Left lung (tissue), 10 donors: ENCODE data around the gene TBCB. TPM values are rescaled to one million over a fixed set of nuclear protein-coding genes. Genes with fewer than 3 reads are reported as not detected.

Experiments used
- ATAC-seq: fragments of 200-7000 bp; cut with Tn5 transposase; one replicate; pipeline ENCODE4 v1.9.1; 2020; ENCODE audit warnings: moderate library complexity
- DNase-seq, 4 donors: peaks; one replicate each; pipeline ENCODE4 v3.0.0-alpha.2; 2013 to 2020
- H3K27ac ChIP-seq, 2 donors: fragments of 200-600 bp; sonication (generic) in 1 of 2; one replicate each; pipeline versions ENCODE4 v1.5.0 to v1.8.0; 2020 to 2021
- H3K27me3 ChIP-seq, 2 donors: fragments of 200-600 bp; sonication (generic) in 1 of 2; one replicate each; pipeline versions ENCODE4 v1.5.0 to v1.8.0; 2020 to 2021
- H3K36me3 ChIP-seq, 2 donors: fragments of 200-600 bp; sonication (generic) in 1 of 2; one replicate each; pipeline versions ENCODE4 v1.5.0 to v1.8.0; 2020 to 2021
- H3K4me1 ChIP-seq, 2 donors: fragments of 200-600 bp; one replicate each; pipeline ENCODE4 v1.8.0; 2021
- H3K4me3 ChIP-seq, 2 donors: fragments of 200-600 bp; sonication (generic) in 1 of 2; one replicate each; pipeline versions ENCODE4 v1.5.0 to v1.8.0; 2020 to 2021; ENCODE audit warnings: mild to moderate bottlenecking in 1 of 2
- H3K9me3 ChIP-seq, 2 donors: fragments of 200-600 bp; sonication (generic) in 1 of 2; one replicate each; pipeline versions ENCODE4 v1.5.0 to v1.8.0; 2020 to 2021
- intact Hi-C, 2 donors: fragments of 100-400 bp; cut with DNase I; formaldehyde crosslinking; loops; one replicate each; pipeline versions ENCODE4 v1.11.2 to v1.14.2; 2022
- polyA plus RNA-seq, 6 donors: library from polyadenylated mRNA; unstranded; fragments of 120-200 nt; gene quantifications; one replicate each; pipeline ENCODE4 v1.2.1, GENCODE V29; 2013; ENCODE audit not compliant: insufficient read length in 6 of 6
- total RNA-seq, 2 donors: library from RNA; stranded (reverse); fragmentation: NEBNext Ultra II Directional; extraction: Animal tissue kit (Norgen Biotek cat#: 25700); gene quantifications; one replicate each; pipeline ENCODE4 v1.2.1, GENCODE V29; 2021
- TF ChIP-seq, protein P1 (sequence below), 2 donors: fragments of 200-600 bp; sonication (generic) in 1 of 2; IDR thresholded peaks; one replicate each; pipeline versions ENCODE4 v1.5.0 to v1.8.0; 2021; ENCODE audit warnings: antibody characterized with exemption in 2 of 2
- donor health status: DM: no; HTN: yes; CAD: no.
- donor health status: DM: no; HTN: no; CAD: no.

TBCB gene
- total and polyA plus RNA-seq, 8 donors, result 90.2 to 130 (median 114) TPM

DNA sequence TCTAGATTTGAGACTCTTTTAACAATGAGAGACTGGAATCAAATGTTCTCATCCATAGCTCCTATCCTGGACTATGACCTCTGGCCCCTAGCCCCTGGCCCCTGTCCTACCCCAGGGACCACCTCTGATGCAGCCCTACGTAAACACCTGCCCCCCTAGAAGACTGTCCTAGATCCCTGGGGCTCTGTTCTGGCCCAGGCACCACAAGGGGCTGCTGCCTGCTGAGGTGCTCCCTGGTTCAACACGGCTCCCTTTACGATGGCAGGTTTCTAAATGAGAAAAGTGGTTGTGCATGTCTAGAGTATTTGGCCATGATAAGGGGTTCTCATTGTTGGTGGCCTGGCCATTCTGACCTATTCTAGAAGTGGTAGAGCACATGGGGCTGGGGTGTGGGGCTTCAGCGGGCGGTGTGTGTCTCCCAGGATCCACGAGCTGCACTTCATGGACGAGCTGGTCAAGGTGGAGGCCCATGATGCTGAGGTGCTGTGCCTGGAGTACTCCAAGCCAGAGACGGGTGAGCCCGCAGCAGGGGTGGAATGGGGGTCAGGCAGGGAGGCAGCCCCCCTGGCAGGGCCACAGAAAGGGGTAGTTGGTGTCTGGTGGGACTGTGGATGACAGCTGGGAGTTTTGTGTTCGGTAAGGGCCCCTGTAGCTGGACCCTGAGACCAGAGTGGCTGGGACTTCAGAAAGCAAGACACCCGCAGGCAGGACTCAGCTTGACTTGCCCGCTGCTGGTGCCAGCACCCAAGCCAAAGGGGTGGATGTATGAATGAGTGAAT, 30.8 kb upstream of the TBCB start:
- DNase-seq, result no peak
- Histone ChIP-seq H3K4me1 (no peaks in the 10 kb centered on the region), H3K27me3 (no peaks in the 10 kb centered on the region), H3K9me3 (no peaks in the 10 kb centered on the region), H3K36me3 (peaks cover 0 to 52% of the 10 kb centered on the region in 2 donors), H3K4me3 (no peak overlapping the region), H3K27ac (no peak overlapping the region)
- ATAC-seq, result no peak
- intact Hi-C loops, result no loop called here
- TF ChIP-seq, protein P1, sequence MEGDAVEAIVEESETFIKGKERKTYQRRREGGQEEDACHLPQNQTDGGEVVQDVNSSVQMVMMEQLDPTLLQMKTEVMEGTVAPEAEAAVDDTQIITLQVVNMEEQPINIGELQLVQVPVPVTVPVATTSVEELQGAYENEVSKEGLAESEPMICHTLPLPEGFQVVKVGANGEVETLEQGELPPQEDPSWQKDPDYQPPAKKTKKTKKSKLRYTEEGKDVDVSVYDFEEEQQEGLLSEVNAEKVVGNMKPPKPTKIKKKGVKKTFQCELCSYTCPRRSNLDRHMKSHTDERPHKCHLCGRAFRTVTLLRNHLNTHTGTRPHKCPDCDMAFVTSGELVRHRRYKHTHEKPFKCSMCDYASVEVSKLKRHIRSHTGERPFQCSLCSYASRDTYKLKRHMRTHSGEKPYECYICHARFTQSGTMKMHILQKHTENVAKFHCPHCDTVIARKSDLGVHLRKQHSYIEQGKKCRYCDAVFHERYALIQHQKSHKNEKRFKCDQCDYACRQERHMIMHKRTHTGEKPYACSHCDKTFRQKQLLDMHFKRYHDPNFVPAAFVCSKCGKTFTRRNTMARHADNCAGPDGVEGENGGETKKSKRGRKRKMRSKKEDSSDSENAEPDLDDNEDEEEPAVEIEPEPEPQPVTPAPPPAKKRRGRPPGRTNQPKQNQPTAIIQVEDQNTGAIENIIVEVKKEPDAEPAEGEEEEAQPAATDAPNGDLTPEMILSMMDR (IDR thresholded peaks at IDR 0.05), result no peak

DNA sequence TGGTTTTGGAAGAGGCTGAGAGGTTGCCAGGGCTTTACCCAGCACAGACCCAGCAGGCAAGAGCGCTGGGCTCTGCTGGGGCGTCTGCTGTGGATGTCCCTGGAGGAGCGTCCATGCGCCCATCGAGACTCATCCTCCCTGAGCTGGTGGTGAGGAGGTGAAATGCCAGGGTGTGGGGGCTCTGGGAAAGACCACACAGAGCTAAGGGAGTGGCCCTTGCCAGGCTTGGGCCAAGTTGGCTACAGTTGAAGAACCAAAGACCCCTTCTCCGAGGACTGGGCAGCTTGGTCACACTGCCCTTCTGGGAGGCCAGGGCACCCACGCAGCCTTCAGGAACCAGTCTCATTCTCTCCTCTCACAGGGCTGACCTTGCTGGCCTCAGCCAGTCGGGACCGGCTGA, 28.9 kb upstream of the TBCB start:
- H3K4me3 ChIP-seq, result no peak overlapping the region
- no peaks in the 10 kb centered on the region for H3K27me3 ChIP-seq
- H3K36me3 ChIP-seq, result peaks cover 0 to 69% of the 10 kb centered on the region in 2 donors
- no peak overlapping the region for H3K27ac ChIP-seq
- TF ChIP-seq, protein P1 (IDR thresholded peaks at IDR 0.05), result no peak
- DNase-seq, result no peak
- no peaks in the 10 kb centered on the region for H3K9me3 ChIP-seq
- no peaks in the 10 kb centered on the region for H3K4me1 ChIP-seq
- intact Hi-C loops, result no loop called here
- ATAC-seq, result no peak

DNA sequence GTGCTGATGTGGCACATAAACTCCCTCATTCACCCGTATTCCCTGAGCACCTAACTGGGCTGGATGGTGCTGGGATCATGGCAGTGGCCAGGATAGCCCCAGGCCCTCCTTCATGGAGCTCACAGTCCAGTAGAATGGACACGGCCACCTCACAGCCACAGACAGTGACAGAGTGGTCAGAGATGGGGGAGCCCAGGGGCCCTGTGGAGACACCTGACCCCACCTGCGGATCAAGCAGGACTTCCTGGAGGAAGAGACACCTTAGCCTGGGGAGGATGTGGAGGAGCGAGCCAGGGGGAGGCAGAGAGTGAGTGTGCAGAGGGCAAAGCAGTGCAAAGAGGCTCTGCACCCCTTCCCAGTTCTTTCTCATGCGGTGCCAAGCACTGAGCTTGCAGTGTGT, 25.4 kb upstream of the TBCB start:
- no peaks in the 10 kb centered on the region for H3K27me3 ChIP-seq
- ATAC-seq (no peak), DNase-seq (no peak)
- intact Hi-C loops, result no loop called here
- H3K4me3 ChIP-seq, result no peak overlapping the region
- no peak overlapping the region for H3K27ac ChIP-seq
- H3K4me1 ChIP-seq, result no peaks in the 10 kb centered on the region
- no peaks in the 10 kb centered on the region for H3K9me3 ChIP-seq
- TF ChIP-seq, protein P1 (IDR thresholded peaks at IDR 0.05), result no peak
- H3K36me3 ChIP-seq, result peaks cover 0 to 41% of the 10 kb centered on the region in 2 donors

DNA sequence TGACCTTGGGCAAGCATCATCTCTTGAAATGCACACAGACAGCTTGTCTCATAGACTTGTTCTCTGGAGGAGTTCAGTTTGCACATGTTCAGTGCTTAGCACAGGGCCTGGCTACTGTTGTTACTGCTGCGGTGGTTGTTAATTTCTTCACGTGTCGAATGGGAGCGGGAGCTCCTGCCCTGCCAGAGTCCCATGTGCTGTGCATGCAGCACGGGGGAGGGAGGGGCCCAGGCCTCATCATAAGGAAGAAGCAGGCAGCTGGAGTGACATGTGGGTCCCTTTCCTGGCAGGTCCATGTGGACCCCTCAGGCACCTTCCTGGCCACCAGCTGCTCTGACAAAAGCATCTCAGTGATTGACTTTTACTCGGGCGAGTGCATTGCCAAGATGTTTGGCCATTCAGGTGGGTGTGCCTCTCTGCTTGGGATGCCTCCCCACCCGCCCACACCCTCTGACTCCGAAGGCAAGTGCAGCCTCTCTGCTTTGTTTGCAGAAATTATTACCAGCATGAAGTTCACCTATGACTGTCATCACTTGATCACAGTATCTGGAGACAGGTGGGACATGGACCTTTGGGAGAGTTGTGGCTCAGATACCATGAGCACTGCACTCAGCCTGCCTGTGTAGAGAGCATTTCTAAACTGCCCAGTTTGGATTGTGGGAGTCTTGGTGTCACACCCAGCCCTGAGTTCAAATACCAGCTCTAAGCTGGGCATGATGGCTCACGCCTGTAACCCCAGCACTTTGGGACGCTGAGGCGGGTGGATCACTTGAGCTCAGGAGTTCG, 24.2 kb upstream of the TBCB start:
- Histone ChIP-seq H3K9me3 (no peaks in the 10 kb centered on the region), H3K4me3 (no peak overlapping the region), H3K4me1 (no peaks in the 10 kb centered on the region), H3K27me3 (no peaks in the 10 kb centered on the region), H3K27ac (no peak overlapping the region), H3K36me3 (peaks cover 0 to 40% of the 10 kb centered on the region in 2 donors)
- TF ChIP-seq, protein P1 (IDR thresholded peaks at IDR 0.05), result no peak
- DNase-seq (no peak), ATAC-seq (no peak)
- intact Hi-C loops, result no loop called here

DNA sequence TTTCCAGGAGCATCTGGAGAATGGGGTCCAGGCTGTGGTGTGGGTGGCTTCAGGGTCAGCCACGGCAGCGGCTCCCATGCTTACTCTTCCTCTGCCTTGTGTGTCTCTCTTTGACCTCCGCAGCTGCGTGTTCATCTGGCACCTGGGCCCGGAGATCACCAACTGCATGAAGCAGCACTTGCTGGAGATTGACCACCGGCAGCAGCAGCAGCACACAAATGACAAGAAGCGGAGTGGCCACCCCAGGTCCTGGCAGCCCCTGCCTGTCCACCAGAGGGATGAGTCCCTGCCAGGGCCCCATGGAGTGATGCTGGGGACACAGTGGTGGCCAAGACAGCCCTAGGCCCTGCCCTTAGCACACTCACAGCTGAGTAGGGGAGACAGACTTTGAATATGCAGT, 22.7 kb upstream of the TBCB start:
- no peaks in the 10 kb centered on the region for H3K27me3 ChIP-seq
- intact Hi-C loops, result no loop called here
- H3K4me3 ChIP-seq, result no peak overlapping the region
- H3K9me3 ChIP-seq, result no peaks in the 10 kb centered on the region
- H3K27ac ChIP-seq, result no peak overlapping the region
- H3K4me1 ChIP-seq, result no peaks in the 10 kb centered on the region
- TF ChIP-seq, protein P1 (IDR thresholded peaks at IDR 0.05), result no peak
- no peak for ATAC-seq
- DNase-seq, result no peak
- H3K36me3 ChIP-seq, result peaks cover 0 to 38% of the 10 kb centered on the region in 2 donors
